ENCODE results near the gene CIC. TPM values are rescaled to one million over a fixed set of nuclear protein-coding genes. Genes with fewer than 3 reads are reported as not detected.
"Not testable (repeated sequence)": the region's sequence is repeated elsewhere in the genome, so short reads cannot be mapped to it uniquely, and the experiment has no call there.

The CIC gene
- total RNA-seq, 1 donor from 2014 or later, result 96.5 TPM

- DNase-seq (no peak), ATAC-seq (ENCODE audit: low read depth) (no peak)
- H3K9me3 Mint-ChIP-seq, result no peaks in the 10 kb centered on the region
- CTCF ChIA-PET, result interaction anchor here (1.3 to 1.4 kb wide), 2 partner anchors 73 to 106 kb away, joined by 3 to 4 read pairs; no protein-coding TSS in a partner anchor
- POLR2A ChIA-PET, result no interaction called here
- H3K27ac Mint-ChIP-seq, result no peak overlapping the region
- intact Hi-C loops (cut with micrococcal nuclease), result no loop called here
- TF ChIP-seq CTCF (IDR thresholded peaks at IDR 0.05), result no peak
- peaks cover 21% of the 10 kb centered on the region for H3K4me1 Mint-ChIP-seq
- H3K36me3 Mint-ChIP-seq (ENCODE audit: low read depth), result peaks cover 2% of the 10 kb centered on the region
- H3K27me3 Mint-ChIP-seq, result peaks cover 5% of the 10 kb centered on the region
- no peak overlapping the region for H3K4me3 Mint-ChIP-seq
Measured at GRCh38 chr19:42327381-42327780, 58.3 kb downstream of the CIC start.

- Mint-ChIP-seq H3K27ac (no peak overlapping the region), H3K27me3 (peaks cover 5% of the 10 kb centered on the region), H3K4me3 (no peak overlapping the region), H3K4me1 (peaks cover 21% of the 10 kb centered on the region), H3K36me3 (ENCODE audit: low read depth) (peaks cover 2% of the 10 kb centered on the region), H3K9me3 (no peaks in the 10 kb centered on the region)
- POLR2A ChIA-PET, result no interaction called here
- ATAC-seq (ENCODE audit: low read depth) (no peak), DNase-seq (no peak)
- intact Hi-C loops (cut with micrococcal nuclease), result no loop called here
- CTCF ChIA-PET, result interaction anchor here (1.4 kb wide), 1 partner anchor 72 kb away, joined by 4 read pairs; no protein-coding TSS in a partner anchor
- TF ChIP-seq CTCF (IDR thresholded peaks at IDR 0.05), result no peak
Measured at GRCh38 chr19:42328106-42328505, 59.1 kb downstream of the CIC start.

- Mint-ChIP-seq H3K4me3 (no peak overlapping the region), H3K9me3 (no peaks in the 10 kb centered on the region), H3K4me1 (peaks cover 24% of the 10 kb centered on the region), H3K27ac (no peak overlapping the region), H3K27me3 (peaks cover 5% of the 10 kb centered on the region), H3K36me3 (ENCODE audit: low read depth) (peaks cover 2% of the 10 kb centered on the region)
- no peak for TF ChIP-seq CTCF (IDR thresholded peaks at IDR 0.05)
- ATAC-seq (ENCODE audit: low read depth) (no peak), DNase-seq (no peak)
- POLR2A ChIA-PET, result no interaction called here
- intact Hi-C loops (cut with micrococcal nuclease), result no loop called here
- CTCF ChIA-PET, result no interaction called here
Measured at GRCh38 chr19:42328854-42329253, 59.8 kb downstream of the CIC start.

GRCh38 chr19:42330241-42330711 is 61.2 kb downstream of the CIC start:
- no peak for ATAC-seq (ENCODE audit: low read depth)
- no peaks in the 10 kb centered on the region for H3K27me3 Mint-ChIP-seq
- H3K27ac Mint-ChIP-seq, result no peak overlapping the region
- POLR2A ChIA-PET, result no interaction called here
- TF ChIP-seq CTCF (IDR thresholded peaks at IDR 0.05), result no peak
- CTCF ChIA-PET, result no interaction called here
- H3K4me3 Mint-ChIP-seq, result no peak overlapping the region
- H3K36me3 Mint-ChIP-seq (ENCODE audit: low read depth), result peaks cover 2% of the 10 kb centered on the region
- H3K9me3 Mint-ChIP-seq, result no peaks in the 10 kb centered on the region
- peaks cover 18% of the 10 kb centered on the region for H3K4me1 Mint-ChIP-seq
- no peak for DNase-seq
- intact Hi-C loops (cut with micrococcal nuclease), result no loop called here

- peaks cover 14% of the 10 kb centered on the region for H3K4me1 Mint-ChIP-seq
- ChIA-PET CTCF (interaction anchor here (1.0 to 1.7 kb wide), 2 partner anchors 26 to 69 kb away, joined by 3 read pairs; no protein-coding TSS in a partner anchor), POLR2A (interaction anchor here (0.6 kb wide), 1 partner anchor 456 kb away, joined by 4 read pairs; no protein-coding TSS in a partner anchor)
- intact Hi-C loops (cut with micrococcal nuclease); H3K9me3 Mint-ChIP-seq; H3K4me3 Mint-ChIP-seq; H3K27ac Mint-ChIP-seq; ATAC-seq (ENCODE audit: low read depth); H3K27me3 Mint-ChIP-seq; DNase-seq; H3K36me3 Mint-ChIP-seq (ENCODE audit: low read depth): not testable (repeated sequence)
Measured at GRCh38 chr19:42331333-42331732, 62.3 kb downstream of the CIC start.

- ATAC-seq (ENCODE audit: low read depth), result no peak
- Mint-ChIP-seq H3K27ac (no peak overlapping the region), H3K36me3 (ENCODE audit: low read depth) (no peaks in the 10 kb centered on the region), H3K4me3 (no peak overlapping the region), H3K9me3 (no peaks in the 10 kb centered on the region), H3K27me3 (no peaks in the 10 kb centered on the region), H3K4me1 (peaks cover 7% of the 10 kb centered on the region)
- ChIA-PET CTCF (interaction anchor here (1.0 to 1.7 kb wide), 2 partner anchors 26 to 68 kb away, joined by 3 read pairs; no protein-coding TSS in a partner anchor), POLR2A (no interaction called here)
- no peak for TF ChIP-seq CTCF (IDR thresholded peaks at IDR 0.05)
- intact Hi-C loops (cut with micrococcal nuclease), result no loop called here
- no peak for DNase-seq
Measured at GRCh38 chr19:42332059-42332458, 63.0 kb downstream of the CIC start.

Measured in activated B cell treated with CpG ODN at 0.5 μM for 24 hours (primary cell).